HG02642 (cell line): Measurements from ENCODE around the gene OR13C9.
"Not testable (repeated sequence)": the region's sequence is repeated elsewhere in the genome, so short reads cannot be mapped to it uniquely, and the experiment has no call there.

ENCODE experiments used
- ATAC-seq: cut with Tn5 transposase; IDR thresholded peaks from one replicate; pipeline ENCODE4 v1.9.1; 2021; ENCODE audit warnings: mild to moderate bottlenecking; ENCODE audit not compliant: unreplicated experiment, poor library complexity

Gene OR13C9, protein sequence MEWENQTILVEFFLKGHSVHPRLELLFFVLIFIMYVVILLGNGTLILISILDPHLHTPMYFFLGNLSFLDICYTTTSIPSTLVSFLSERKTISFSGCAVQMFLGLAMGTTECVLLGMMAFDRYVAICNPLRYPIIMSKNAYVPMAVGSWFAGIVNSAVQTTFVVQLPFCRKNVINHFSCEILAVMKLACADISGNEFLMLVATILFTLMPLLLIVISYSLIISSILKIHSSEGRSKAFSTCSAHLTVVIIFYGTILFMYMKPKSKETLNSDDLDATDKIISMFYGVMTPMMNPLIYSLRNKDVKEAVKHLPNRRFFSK

DNA sequence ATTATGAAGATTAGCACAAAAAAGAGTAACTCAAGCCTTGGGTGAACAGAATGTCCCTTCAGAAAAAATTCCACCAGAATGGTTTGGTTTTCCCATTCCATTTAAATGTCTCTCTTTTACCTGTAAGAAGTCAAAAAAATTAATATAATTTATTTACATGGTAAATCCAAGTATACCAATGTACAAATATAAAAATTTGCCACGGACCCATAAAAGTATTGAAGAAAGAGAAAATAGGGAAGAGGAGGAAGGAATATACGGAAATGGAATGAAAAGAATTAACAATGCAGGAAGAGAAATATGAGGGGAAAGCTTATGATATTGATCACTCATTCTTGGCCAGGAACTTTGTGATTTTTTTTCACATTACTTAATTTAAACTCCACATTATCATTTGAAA is at the start of gene OR13C9:
OR13C9 (minus strand) TSS at position 101 of the 400 bp plus-strand sequence; CDS start at position 101, 0 bp downstream.
- ATAC-seq = no peak

DNA sequence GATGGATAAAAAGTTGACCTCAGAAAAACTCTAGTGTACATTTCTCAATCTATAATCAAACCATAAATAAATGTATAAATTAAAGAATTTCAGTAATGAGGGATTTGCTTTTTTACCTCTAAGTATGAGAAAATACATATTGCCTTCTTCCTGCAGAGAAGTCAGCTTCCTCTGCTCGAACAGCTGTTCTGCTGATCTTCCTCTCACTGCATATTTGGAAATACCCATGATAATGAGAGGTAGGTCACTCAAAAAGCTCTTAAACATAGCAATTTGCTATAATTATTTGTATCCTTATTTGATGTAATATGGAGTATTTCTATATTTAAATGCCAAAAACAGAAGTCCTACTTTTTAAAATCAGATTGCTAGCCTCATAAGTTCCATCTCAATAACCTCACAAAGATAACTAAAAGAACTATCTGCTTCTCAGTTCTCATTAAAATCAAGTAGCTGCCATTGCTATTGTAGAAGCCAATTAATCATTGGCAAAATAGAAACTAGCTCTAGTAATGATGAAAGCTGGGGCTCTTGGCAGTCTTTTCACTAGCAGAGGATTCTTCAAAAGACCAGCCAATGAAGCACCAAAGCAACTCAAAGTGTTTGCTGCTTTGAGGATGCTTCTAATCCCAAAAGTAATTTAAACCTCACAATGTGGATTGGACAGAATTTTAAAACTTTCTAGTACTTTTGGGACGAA is 40.6 kb upstream of the OR13C9 start:
- no peak for ATAC-seq

DNA sequence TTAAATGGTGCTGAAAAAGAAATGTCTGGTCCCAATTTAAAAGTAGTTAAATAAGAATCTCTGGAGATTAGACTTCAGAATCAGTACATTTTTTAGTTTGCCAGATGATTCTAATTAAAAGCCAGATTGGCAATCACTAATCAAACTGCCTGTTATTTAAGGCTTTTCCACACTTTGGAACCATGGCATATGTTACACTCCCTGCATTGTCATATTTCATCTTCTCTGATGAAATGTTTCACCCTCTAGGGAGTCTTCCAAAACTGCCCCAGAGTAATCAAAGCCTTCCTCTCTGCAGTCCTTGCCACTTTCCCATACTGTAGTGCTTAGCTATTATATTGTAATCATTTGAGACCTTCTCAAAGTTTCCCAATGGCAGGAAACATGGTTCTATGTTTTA is 17.5 kb upstream of the OR13C9 start:
- ATAC-seq = no peak

DNA sequence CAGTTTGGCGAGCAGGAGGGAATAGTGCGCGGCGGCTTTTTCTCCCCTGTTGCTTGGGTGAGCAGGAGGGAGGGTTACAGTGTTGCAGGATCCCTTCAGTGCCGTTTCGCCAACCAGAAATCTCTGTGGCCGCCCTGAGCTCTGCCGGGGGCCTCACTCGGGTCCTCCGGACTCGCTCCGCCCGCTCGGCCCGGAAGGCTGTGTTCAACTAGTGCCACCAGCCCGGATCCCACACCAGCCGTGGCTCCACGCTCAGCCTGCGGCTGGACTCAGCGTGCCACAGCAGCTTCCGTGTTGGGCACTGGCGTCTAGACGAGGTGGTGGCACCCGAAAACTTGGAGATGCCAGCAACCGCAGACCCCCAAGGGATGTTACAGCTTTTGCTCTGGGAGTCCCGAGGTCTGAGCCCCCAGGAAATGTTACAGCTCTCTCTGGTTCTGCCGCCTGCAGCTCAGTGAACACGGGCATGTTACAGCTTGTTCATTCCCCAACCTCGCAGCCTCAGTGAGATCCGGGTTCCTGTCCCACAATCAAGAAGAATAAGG is 16.0 kb upstream of the OR13C9 start:
- ATAC-seq = no peak

DNA sequence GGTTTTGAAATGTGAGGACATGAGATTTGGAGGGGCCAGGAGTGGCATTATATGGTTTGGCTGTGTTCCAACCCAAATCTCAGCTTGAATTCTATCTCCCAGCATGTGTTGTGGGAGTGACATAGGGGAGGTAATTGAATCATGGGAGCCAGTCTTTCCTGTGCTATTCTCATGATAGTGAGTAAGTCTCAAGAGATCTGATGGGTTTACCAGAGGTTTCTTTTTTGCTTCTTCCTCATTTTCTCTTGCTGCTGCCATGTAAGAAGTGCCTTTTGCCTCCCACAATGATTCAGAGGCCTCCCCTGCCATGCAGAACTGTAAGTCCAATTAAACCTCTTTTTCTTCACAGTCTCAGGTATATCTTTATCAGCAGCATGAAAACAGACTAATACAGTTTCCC is 8.0 kb upstream of the OR13C9 start:
- ATAC-seq = not testable (repeated sequence)

DNA sequence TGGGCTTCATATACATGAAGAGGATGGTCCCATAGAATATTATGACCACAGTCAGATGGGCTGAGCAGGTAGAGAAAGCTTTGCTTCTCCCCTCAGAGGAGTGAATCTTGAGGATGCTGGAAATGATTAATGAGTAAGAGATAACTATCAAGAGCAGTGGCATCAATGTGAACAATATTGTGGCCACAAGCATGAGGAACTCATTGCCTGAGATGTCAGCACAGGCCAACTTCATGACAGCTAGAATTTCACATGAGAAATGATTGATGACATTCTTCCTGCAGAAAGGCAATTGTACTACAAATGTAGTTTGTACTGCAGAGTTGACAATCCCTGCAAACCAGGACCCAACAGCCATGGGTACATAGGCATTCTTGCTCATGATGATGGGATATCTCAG is 586 bp downstream of the OR13C9 start:
- ATAC-seq = no peak

DNA sequence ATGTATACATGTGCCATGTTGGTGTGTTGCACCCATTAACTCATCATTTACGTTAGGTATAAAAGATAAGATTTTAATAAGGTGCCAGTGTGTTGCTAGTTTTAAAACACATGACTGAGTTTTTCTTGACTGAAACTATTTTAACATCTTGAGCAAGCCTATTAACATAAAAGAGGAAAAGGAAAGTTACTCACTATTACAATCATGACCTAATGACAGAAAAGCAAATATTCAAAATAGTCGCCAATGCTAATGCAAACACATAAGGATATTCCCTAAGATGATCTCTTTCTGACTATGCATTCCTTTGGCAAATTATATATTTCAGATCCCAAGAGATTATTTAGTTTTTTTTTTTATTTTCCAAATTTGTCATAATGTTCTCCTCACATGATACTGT is 6.8 kb downstream of the OR13C9 start:
- no peak for ATAC-seq

DNA sequence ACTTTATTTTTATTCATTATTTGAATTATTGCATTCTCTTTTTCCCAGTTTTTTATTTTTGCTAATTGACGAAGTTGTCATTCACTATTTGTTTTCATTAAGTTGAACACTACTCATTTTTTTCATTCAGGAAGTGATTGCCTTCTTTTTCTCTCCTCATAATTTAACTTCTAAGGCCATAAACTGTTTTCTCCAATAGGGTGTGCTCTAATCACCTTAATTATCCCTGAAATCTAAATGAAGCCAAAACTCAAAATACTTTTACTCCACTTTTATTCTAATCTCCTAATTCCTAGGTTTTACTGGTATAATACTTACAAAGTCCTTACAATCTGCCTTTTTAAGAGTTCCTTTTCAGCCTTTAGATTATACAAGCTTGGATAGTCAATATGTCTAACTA is 9.7 kb downstream of the OR13C9 start:
- ATAC-seq = no peak

DNA sequence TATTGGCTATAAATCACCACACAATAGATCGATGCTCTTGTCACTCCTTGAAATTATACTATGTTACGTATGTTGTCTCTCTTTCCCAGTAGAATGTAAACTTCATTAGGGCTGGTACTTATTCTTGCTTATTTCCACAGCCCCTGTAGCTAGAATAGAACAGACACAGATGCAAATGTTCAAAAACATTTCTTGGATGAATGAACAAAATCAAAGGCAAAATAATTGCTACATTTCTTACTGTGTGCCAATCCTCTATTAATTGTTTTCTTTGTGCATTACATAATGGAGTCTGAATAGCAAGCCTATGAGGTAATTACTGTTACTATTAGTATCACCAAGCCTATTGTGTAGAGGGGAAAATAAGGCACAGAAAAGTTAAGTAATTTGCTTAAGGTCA is 11.9 kb downstream of the OR13C9 start:
- ATAC-seq = no peak

DNA sequence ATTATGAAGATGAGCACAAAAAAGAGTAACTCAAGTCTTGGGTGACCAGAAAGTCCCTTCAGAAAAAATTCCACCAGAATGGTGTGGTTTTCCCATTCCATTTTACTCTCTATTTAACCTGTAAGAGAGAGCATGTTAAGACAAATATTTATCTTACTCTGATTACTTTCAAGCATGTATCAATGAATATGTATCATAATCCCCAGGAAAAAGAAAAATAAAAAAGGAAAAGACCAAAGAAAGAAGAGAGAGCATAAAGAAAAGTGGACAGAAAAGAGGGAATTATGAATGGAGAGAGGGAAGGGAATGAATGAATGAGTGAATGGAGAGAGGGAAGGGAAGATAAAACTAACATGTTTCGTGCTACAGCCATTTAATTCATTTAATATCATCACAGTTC is 12.5 kb downstream of the OR13C9 start, which contains the start of gene OR13C2:
OR13C2 (minus strand) TSS at position 101 of the 400 bp plus-strand sequence; CDS start at position 101, 0 bp downstream.
- ATAC-seq = not testable (repeated sequence)

DNA sequence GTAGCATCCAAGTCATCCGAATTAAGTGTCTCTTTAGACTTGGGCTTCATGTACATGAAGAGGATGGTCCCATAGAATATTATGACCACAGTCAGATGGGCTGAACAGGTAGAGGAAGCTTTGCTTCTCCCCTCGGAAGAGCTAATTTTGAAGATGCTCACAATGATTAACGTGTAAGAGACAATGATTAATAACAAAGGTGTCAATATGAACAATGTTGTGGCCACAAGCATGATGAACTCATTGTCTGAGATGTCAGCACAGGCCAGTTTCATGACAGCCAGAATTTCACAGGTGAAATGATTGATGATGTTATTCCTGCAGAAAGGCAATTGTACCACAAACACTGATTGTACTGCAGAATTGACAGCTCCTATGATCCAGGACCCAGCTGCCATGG is 13.2 kb downstream of the OR13C9 start:
- ATAC-seq = no peak

DNA sequence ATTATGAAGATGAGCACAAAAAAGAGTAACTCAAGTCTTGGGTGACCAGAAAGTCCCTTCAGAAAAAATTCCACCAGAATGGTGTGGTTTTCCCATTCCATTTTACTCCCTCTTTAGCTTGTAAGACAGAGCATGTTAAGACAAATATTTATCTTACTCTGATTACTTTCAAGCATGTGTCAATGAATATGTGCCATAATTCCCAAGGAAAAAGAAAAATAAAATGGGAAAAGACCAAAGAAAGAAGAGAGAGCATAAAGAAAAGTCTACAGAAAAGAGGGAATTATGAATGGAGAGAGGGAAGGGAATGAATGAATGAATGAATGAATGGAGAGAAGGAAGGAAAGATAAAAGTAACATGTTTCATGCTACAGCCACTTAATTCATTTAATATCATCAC is 18.7 kb downstream of the OR13C9 start, which contains the start of gene OR13C5:
OR13C5 (minus strand) TSS at position 101 of the 400 bp plus-strand sequence; CDS start at position 101, 0 bp downstream.
- ATAC-seq = not testable (repeated sequence)

DNA sequence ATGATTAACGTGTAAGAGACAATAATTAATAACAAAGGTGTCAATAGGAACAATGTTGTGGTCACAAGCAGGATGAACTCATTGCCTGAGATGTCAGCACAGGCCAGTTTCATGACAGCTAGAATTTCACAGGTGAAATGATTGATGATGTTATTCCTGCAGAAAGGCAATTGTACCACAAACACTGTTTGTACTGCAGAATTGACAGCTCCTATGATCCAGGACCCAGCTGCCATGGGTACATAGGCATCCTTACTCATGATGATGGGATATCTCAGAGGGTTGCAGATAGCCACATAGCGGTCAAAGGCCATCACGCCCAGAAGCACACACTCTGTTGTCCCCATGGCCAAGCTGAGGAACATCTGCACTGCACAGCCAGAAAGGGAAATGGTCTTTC is 19.3 kb downstream of the OR13C9 start:
- not testable (repeated sequence) for ATAC-seq

DNA sequence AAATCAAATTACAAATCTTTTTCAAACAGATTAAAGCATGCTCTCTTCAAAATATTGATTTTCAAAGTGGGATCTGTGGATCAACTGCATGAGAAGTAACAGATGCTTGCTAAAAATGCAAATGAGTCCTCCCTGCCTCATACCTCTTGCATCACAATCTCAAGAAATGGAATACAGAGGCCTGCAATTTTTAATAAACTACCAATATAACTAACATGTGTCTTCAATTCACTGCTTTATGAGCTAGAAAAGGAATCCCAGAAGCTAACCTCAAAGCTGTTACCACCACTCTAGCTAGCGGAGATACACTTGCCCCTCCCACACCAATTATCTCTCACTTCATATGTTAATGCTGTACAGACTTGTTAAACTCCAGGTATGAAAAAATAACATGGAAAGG is 28.4 kb downstream of the OR13C9 start:
- no peak for ATAC-seq

DNA sequence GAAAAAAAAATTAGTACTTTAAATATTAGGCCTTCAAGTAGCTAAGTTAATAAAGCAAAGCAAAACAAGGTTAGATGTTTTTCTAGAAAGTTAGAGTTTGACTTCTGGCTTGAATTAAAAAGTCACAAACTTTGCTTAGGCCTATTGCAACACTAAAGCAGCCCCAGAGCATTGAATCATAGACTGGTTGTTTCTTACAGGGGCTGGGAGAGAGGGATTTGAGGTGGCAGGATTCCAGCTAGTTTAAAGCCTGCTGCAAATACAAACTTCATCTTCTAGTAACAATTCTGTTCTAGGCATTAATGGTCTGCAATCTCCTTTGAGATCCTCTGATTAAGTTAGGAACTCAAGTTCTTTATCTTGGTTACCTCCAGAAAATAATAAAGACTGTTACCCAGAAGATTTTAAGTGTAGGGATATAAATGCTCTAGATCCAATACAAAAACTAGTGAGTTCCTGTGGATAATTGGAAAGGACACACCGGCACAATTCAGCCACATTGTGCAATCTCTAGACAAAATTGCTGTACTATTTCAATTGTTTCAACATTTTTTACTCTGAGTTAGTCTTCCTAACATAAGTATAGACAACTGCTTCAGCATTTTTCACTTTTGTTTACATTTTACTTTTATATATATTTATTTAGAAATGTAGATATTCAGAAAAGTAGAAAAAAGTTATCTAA is 31.4 kb downstream of the OR13C9 start:
- no peak for ATAC-seq

DNA sequence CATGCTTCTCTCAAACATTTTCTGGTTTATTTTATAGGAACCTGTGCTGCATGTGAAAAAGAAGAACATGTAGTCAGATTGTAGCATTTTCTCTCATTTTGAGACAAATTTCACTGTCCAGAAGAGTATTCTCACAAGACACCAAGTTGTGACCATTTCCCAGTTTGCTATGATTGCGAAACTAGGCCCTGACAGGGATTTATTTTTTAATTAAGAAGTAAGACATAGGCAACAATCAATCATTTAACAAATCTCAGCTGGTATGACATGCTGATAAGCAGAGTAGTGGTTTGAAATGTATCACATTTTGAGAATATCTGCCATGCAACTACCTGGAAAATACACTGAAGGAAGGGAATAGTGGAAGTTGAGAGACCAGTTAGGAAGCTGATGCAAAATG is 37.4 kb downstream of the OR13C9 start:
- ATAC-seq = no peak

DNA sequence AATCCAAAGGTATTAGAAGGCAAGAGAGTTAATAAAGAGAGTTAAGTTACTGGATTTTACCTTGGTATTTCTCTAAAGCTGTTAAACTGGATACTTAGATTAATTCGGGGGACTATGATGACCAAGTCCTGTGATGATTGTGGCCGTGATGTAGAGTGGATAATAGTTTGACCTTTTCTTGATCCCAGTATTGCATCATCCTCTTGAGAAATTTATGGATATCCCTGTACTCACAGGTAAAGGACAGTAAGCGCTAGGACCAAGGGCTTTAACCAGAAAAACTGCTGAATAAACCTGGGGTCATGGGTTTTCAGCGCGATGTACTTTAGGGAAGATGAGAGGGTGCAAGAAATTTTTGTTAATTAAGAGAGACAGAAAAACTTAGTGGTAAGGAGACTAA is 40.7 kb downstream of the OR13C9 start:
- ATAC-seq = no peak

DNA sequence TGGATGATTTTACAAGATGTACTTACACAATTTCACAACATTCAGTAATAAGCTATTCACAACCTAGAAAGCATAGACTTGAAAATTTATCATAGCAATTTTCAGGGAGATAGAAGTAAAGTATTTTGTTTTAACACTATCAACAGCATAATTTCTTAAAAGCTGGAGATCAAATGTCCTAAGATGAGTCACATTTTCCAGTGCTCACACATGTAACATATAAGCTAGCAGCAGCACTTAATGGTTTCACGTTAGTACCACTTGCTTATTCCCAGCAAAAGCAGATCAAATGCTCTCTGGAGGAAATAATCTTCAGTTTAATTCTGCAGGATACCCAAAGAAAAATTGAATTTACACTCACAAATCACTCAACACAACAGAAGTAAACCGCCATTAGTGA is 42.5 kb downstream of the OR13C9 start:
- ATAC-seq = no peak

DNA sequence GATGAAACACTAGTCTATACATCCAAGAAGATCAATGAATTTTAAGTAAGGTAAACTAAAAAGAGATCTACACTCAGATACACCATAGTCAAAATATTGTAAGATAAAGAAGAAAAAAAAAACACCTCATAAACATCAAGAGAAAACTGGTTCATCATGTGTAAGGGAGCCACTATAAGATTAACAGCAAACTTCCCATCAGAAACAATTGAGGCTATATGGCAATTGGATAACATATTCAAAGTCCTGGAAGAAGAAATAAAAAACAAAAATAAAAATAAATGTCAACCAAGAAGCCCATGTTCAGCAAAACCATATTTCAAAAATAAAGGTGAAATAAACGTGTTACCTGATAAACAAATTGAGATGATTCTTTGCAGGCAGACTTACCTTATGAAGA is 45.4 kb downstream of the OR13C9 start:
- no peak for ATAC-seq

DNA sequence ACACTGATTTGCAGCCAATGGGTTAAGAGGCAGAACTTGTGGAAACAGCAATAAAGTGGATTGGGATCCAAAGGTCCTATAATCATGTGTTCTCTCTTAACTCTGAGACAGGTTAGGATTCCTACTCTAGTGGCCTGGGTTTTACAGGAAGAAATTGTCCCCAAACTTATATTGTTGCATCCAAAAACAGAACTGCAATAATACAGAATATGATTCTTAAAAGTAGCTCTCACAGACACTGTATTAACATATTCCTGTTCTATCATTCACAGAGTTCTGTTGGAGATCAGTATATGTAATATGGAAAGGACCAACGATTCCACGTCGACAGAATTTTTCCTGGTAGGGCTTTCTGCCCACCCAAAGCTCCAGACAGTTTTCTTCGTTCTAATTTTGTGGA is 49.1 kb downstream of the OR13C9 start, which contains the start of gene OR13C8:
OR13C8 (plus strand) TSS at position 301 of the 400 bp plus-strand sequence; CDS start at position 301, 0 bp downstream.
- ATAC-seq = no peak
